ENCODE measurements around the gene ENPP3. TPM values are rescaled to one million over a fixed set of nuclear protein-coding genes. Genes with fewer than 3 reads are reported as not detected.

ENPP3 gene
- total and polyA plus RNA-seq, 9 of the 15 experiments (the other 6 are each of a cell fraction or from before 2014, with no cell fraction given) = 14.0 to 32.8 (median 21.6) TPM

GRCh38 chr6:131651782-131652181 lies 14.7 kb downstream of the ENPP3 start:
- no TSS peak for BruUV-seq (replicated peaks)
- H3K79me2 ChIP-seq (ENCODE audit: control insufficient read depth, insufficient read depth, low read length) = peaks cover 24% of the 10 kb centered on the region
- H3K4me3 ChIP-seq = no peak overlapping the region
- no peak for FAIRE-seq
- intact Hi-C loops (cut with micrococcal nuclease) (no loop called here), in situ Hi-C loops (cut with MboI) (no loop called here)
- POLR2A ChIA-PET = interaction anchor here (0.9 to 1.9 kb wide), 3 partner anchors 12 to 30 kb away, joined by 3 to 4 read pairs (median 3); no protein-coding TSS in a partner anchor
- CTCF ChIA-PET (ENCODE audit: low intra/inter-chr PET ratio) = no interaction called here
- no peaks in the 10 kb centered on the region for H3K27me3 ChIP-seq (ENCODE audit: control insufficient read depth in 2 of 2, insufficient read depth in 2 of 2, low read length in 2 of 2)
- no peaks in the 10 kb centered on the region for H3K9me3 ChIP-seq (replicated peaks; ENCODE audit: control insufficient read depth, insufficient read depth, low read depth, low read length)
- H3K36me3 ChIP-seq (ENCODE audit: control insufficient read depth, insufficient read depth, low read length) = peaks cover 48% of the 10 kb centered on the region
- H3K27ac ChIP-seq (ENCODE audit: extremely low read depth, low read depth, low read length) = no peak overlapping the region
- DNase-seq (ENCODE audit: extremely low read depth in 1 of 4, low spot score in 3 of 4) = no peak
- peaks cover 7 to 15% of the 10 kb centered on the region in 2 experiments; a peak in 4 of 5 replicates for H3K4me1 ChIP-seq (replicated peaks in 1 of 2; ENCODE audit: control insufficient read depth in 2 of 2, insufficient read depth in 2 of 2, low read length in 2 of 2)
- H3K4me2 ChIP-seq (ENCODE audit: insufficient read depth, low read length) = no peak overlapping the region
- H2AFZ ChIP-seq (ENCODE audit: low read depth, low read length) = no peak overlapping the region
- no peaks in the 10 kb centered on the region for H4K20me1 ChIP-seq (replicated peaks; ENCODE audit: control insufficient read depth, insufficient read depth, low read length)
- no peak for ATAC-seq
- H3K9me1 ChIP-seq (ENCODE audit: control insufficient read depth, insufficient read depth, low read length) = no peaks in the 10 kb centered on the region
- H3K9ac ChIP-seq (ENCODE audit: insufficient read depth in 1 of 2, low read depth in 2 of 2, low read length in 2 of 2) = no peak overlapping the region
- TF ChIP-seq CHD1 (IDR thresholded peaks at IDR 0.05; ENCODE audit: low read length) = no peak
- TF ChIP-seq, protein P1, sequence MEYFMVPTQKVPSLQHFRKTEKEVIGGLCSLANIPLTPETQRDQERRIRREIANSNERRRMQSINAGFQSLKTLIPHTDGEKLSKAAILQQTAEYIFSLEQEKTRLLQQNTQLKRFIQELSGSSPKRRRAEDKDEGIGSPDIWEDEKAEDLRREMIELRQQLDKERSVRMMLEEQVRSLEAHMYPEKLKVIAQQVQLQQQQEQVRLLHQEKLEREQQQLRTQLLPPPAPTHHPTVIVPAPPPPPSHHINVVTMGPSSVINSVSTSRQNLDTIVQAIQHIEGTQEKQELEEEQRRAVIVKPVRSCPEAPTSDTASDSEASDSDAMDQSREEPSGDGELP (CRISPR knock-in tag; IDR thresholded peaks at IDR 0.05; ENCODE audit: borderline replicate concordance) = no peak
- TF ChIP-seq, protein P2, sequence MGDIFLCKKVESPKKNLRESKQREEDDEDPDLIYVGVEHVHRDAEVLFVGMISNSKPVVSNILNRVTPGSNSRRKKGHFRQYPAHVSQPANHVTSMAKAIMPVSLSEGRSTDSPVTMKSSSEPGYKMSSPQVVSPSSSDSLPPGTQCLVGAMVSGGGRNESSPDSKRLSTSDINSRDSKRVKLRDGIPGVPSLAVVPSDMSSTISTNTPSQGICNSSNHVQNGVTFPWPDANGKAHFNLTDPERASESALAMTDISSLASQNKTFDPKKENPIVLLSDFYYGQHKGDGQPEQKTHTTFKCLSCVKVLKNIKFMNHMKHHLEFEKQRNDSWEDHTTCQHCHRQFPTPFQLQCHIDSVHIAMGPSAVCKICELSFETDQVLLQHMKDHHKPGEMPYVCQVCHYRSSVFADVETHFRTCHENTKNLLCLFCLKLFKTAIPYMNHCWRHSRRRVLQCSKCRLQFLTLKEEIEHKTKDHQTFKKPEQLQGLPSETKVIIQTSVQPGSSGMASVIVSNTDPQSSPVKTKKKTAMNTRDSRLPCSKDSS (IDR thresholded peaks at IDR 0.05; ENCODE audit: low read depth, partially characterized antibody) = no peak
- no peak for TF ChIP-seq HNRNPH1 (optimal IDR thresholded peaks at IDR 0.05; ENCODE audit: low read depth, low read length)
- TF ChIP-seq, protein P3, sequence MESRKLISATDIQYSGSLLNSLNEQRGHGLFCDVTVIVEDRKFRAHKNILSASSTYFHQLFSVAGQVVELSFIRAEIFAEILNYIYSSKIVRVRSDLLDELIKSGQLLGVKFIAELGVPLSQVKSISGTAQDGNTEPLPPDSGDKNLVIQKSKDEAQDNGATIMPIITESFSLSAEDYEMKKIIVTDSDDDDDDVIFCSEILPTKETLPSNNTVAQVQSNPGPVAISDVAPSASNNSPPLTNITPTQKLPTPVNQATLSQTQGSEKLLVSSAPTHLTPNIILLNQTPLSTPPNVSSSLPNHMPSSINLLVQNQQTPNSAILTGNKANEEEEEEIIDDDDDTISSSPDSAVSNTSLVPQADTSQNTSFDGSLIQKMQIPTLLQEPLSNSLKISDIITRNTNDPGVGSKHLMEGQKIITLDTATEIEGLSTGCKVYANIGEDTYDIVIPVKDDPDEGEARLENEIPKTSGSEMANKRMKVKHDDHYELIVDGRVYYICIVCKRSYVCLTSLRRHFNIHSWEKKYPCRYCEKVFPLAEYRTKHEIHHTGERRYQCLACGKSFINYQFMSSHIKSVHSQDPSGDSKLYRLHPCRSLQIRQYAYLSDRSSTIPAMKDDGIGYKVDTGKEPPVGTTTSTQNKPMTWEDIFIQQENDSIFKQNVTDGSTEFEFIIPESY (CRISPR knock-in tag; IDR thresholded peaks at IDR 0.05) = no peak
- TF ChIP-seq L3MBTL2 (IDR thresholded peaks at IDR 0.05) = no peak
- TF ChIP-seq MEF2A (IDR thresholded peaks at IDR 0.05; ENCODE audit: control insufficient read depth, low read depth, low read length) = no peak
- TF ChIP-seq, protein P4, sequence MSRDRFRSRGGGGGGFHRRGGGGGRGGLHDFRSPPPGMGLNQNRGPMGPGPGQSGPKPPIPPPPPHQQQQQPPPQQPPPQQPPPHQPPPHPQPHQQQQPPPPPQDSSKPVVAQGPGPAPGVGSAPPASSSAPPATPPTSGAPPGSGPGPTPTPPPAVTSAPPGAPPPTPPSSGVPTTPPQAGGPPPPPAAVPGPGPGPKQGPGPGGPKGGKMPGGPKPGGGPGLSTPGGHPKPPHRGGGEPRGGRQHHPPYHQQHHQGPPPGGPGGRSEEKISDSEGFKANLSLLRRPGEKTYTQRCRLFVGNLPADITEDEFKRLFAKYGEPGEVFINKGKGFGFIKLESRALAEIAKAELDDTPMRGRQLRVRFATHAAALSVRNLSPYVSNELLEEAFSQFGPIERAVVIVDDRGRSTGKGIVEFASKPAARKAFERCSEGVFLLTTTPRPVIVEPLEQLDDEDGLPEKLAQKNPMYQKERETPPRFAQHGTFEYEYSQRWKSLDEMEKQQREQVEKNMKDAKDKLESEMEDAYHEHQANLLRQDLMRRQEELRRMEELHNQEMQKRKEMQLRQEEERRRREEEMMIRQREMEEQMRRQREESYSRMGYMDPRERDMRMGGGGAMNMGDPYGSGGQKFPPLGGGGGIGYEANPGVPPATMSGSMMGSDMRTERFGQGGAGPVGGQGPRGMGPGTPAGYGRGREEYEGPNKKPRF (IDR thresholded peaks at IDR 0.05; ENCODE audit: low read depth, low read length) = no peak
- TF ChIP-seq TGIF2 (CRISPR knock-in tag; IDR thresholded peaks at IDR 0.05) = no peak
- TF ChIP-seq RFX1 (IDR thresholded peaks at IDR 0.05) = no peak
- TF ChIP-seq ZNF316 (IDR thresholded peaks at IDR 0.05) = no peak
- TF ChIP-seq ZNF3 (CRISPR knock-in tag; IDR thresholded peaks at IDR 0.05) = no peak
- no peak for TF ChIP-seq ATF2 (CRISPR knock-in tag; IDR thresholded peaks at IDR 0.05)
- no peak for TF ChIP-seq ZNF77 (CRISPR knock-in tag; IDR thresholded peaks at IDR 0.05)
- TF ChIP-seq BRD4 (IDR thresholded peaks at IDR 0.05) = no peak
- no peak for TF ChIP-seq BACH1 (tag; IDR thresholded peaks at IDR 0.05)
- no peak for TF ChIP-seq GTF2F1 (IDR thresholded peaks at IDR 0.05; ENCODE audit: low read depth, low read length)
